ENCODE results near the gene KRTAP10-4.
A peak's percentile ranks its signal among the peaks of the same experiment; 100 is the strongest.

The KRTAP10-4 gene

GRCh38 chr21:44574457-44575306 is 1.2 kb downstream of the KRTAP10-4 start:
- no peak overlapping the region for H3K27ac ChIP-seq
- no peak overlapping the region for H3K4me3 ChIP-seq (ENCODE audit: low read depth, low read length)
- no peaks in the 10 kb centered on the region for H3K36me3 ChIP-seq
- H3K27me3 ChIP-seq (ENCODE audit: insufficient read depth, low read depth, severe bottlenecking) = no peaks in the 10 kb centered on the region
- DNase-seq = no peak
- peaks cover 23% of the 10 kb centered on the region for H3K9me3 ChIP-seq (ENCODE audit: severe bottlenecking)
- 0 out of 2 replicates have a peak, but pooled peaks have one; percentile 14 for TF ChIP-seq CTCF (IDR thresholded peaks at IDR 0.05; ENCODE audit: low read depth, low read length)

GRCh38 chr21:44575307-44576024 is 1.9 kb downstream of the KRTAP10-4 start:
- TF ChIP-seq CTCF (IDR thresholded peaks at IDR 0.05; ENCODE audit: low read depth, low read length) = no peak
- Histone ChIP-seq H3K36me3 (no peaks in the 10 kb centered on the region), H3K4me3 (ENCODE audit: low read depth, low read length) (no peak overlapping the region), H3K27me3 (ENCODE audit: insufficient read depth, low read depth, severe bottlenecking) (no peaks in the 10 kb centered on the region), H3K9me3 (ENCODE audit: severe bottlenecking) (peaks cover 19% of the 10 kb centered on the region), H3K27ac (no peak overlapping the region)
- no peak for DNase-seq

- H3K27ac ChIP-seq = no peak overlapping the region
- H3K4me3 ChIP-seq (ENCODE audit: low read depth, low read length) = no peak overlapping the region
- peaks cover 16% of the 10 kb centered on the region for H3K9me3 ChIP-seq (ENCODE audit: severe bottlenecking)
- no peak for TF ChIP-seq CTCF (IDR thresholded peaks at IDR 0.05; ENCODE audit: low read depth, low read length)
- H3K36me3 ChIP-seq = no peaks in the 10 kb centered on the region
- DNase-seq = no peak
- no peaks in the 10 kb centered on the region for H3K27me3 ChIP-seq (ENCODE audit: insufficient read depth, low read depth, severe bottlenecking)
Measured at GRCh38 chr21:44576025-44576420, 2.5 kb downstream of the KRTAP10-4 start.

- Histone ChIP-seq H3K4me3 (ENCODE audit: low read depth, low read length) (no peak overlapping the region), H3K27ac (no peak overlapping the region), H3K27me3 (ENCODE audit: insufficient read depth, low read depth, severe bottlenecking) (no peaks in the 10 kb centered on the region), H3K9me3 (ENCODE audit: severe bottlenecking) (peaks cover 17% of the 10 kb centered on the region), H3K36me3 (no peaks in the 10 kb centered on the region)
- no peak for TF ChIP-seq CTCF (IDR thresholded peaks at IDR 0.05; ENCODE audit: low read depth, low read length)
- no peak for DNase-seq
Measured at GRCh38 chr21:44578371-44579055, 5.0 kb downstream of the KRTAP10-4 start.

- TF ChIP-seq CTCF (IDR thresholded peaks at IDR 0.05; ENCODE audit: low read depth, low read length) = no peak
- H3K27me3 ChIP-seq (ENCODE audit: insufficient read depth, low read depth, severe bottlenecking) = no peaks in the 10 kb centered on the region
- no peak overlapping the region for H3K4me3 ChIP-seq (ENCODE audit: low read depth, low read length)
- H3K27ac ChIP-seq = no peak overlapping the region
- peaks cover 17% of the 10 kb centered on the region for H3K9me3 ChIP-seq (ENCODE audit: severe bottlenecking)
- no peaks in the 10 kb centered on the region for H3K36me3 ChIP-seq
- no peak for DNase-seq
Measured at GRCh38 chr21:44579056-44579832, 5.7 kb downstream of the KRTAP10-4 start.
